ENCODE results near the gene INHBA.

DNA sequence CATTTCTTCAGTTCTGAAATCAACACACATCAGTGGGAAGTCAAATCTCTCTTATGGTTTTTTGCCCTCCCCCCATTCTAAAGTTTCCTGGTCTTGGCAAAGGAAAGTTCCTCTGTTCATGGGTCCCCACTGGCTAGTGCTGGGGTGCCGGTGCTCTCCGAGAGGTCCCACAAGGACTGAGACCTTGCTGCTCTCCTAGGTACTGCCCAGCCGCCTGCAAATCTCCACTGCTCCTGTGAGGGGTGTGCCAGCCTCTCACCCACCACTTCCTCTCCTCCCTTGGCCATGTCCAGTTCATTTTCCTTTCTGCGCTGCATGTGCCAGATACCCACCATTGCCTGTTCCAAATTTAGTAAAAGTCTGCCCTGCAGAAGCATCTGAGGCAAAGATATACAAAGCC, 17.2 kb upstream of the INHBA start:
- TF ChIP-seq ZNF274 (IDR thresholded peaks at IDR 0.05; ENCODE audit: low read depth, low read length) (no peak), SUZ12 (IDR thresholded peaks at IDR 0.05; ENCODE audit: extremely low read depth, insufficient read depth, insufficient read length) (no peak)
